Activated naive CD8-positive, alpha-beta T cell treated with anti-CD3 and anti-CD28 coated beads, Interleukin-2, amount 50 U/mL, for 16 hours (primary cell): ENCODE results near the gene SACS.
"Not testable (repeated sequence)": the region's sequence is repeated elsewhere in the genome, so short reads cannot be mapped to it uniquely, and the experiment has no call there.

ENCODE experiments used
- DNase-seq: peaks from one replicate; pipeline ENCODE4 v3.0.0-alpha.2; 2020; ENCODE audit warnings: low read depth, low spot score

SACS gene

GRCh38 chr13:23411706-23412105 is 21.8 kb downstream of the SACS start:
- DNase-seq: no peak

GRCh38 chr13:23411220-23411619 is 22.3 kb downstream of the SACS start:
- no peak for DNase-seq

GRCh38 chr13:23408026-23408425 is 25.5 kb downstream of the SACS start:
- DNase-seq: no peak

- DNase-seq: not testable (repeated sequence)
Measured at GRCh38 chr13:23401156-23401555, 32.3 kb downstream of the SACS start.

GRCh38 chr13:23399347-23399746 is 34.2 kb downstream of the SACS start:
- no peak for DNase-seq

- DNase-seq: no peak
Measured at GRCh38 chr13:23394821-23395220, 38.7 kb downstream of the SACS start.

- no peak for DNase-seq
Measured at GRCh38 chr13:23392925-23393645, 40.4 kb downstream of the SACS start.

GRCh38 chr13:23392313-23392712 is 41.2 kb downstream of the SACS start:
- DNase-seq: no peak

GRCh38 chr13:23391752-23392151 is 41.8 kb downstream of the SACS start:
- DNase-seq: no peak

GRCh38 chr13:23386533-23386932 is 47.0 kb downstream of the SACS start:
- no peak for DNase-seq

- DNase-seq: no peak
Measured at GRCh38 chr13:23385931-23386330, 47.6 kb downstream of the SACS start.

GRCh38 chr13:23384111-23384510 is 49.4 kb downstream of the SACS start:
- no peak for DNase-seq

- DNase-seq: no peak
Measured at GRCh38 chr13:23383151-23383550, 50.4 kb downstream of the SACS start.

- DNase-seq: no peak
Measured at GRCh38 chr13:23381866-23382265, 51.6 kb downstream of the SACS start.

GRCh38 chr13:23380534-23380933 is 53.0 kb downstream of the SACS start:
- no peak for DNase-seq

GRCh38 chr13:23377983-23378632 is 55.4 kb downstream of the SACS start:
- DNase-seq: peak; percentile 50

- DNase-seq: no peak
Measured at GRCh38 chr13:23377579-23377978, 55.9 kb downstream of the SACS start.

GRCh38 chr13:23375001-23375971 is 58.2 kb downstream of the SACS start:
- DNase-seq: peak; percentile 93

GRCh38 chr13:23372264-23372906 is 61.1 kb downstream of the SACS start:
- DNase-seq: no peak

- no peak for DNase-seq
Measured at GRCh38 chr13:23367907-23368306, 65.6 kb downstream of the SACS start.

- DNase-seq: no peak
Measured at GRCh38 chr13:23365652-23366051, 67.8 kb downstream of the SACS start.

GRCh38 chr13:23359882-23360281 is 73.6 kb downstream of the SACS start:
- no peak for DNase-seq
